Posterior vena cava (tissue), 2 donors: ENCODE measurements around the gene PRSS1. TPM values are rescaled to one million over a fixed set of nuclear protein-coding genes. Genes with fewer than 3 reads are reported as not detected.
A peak's percentile ranks its signal among the peaks of the same experiment; 100 is the strongest.
"Not testable (repeated sequence)": the region's sequence is repeated elsewhere in the genome, so short reads cannot be mapped to it uniquely, and the experiment has no call there.

ENCODE experiments used
- DNase-seq: peaks from one replicate; pipeline ENCODE4 v3.0.0-alpha.2; 2020; ENCODE audit warnings: low spot score
- intact Hi-C, 2 donors: fragments of 100-400 bp; cut with DNase I; formaldehyde crosslinking; loops; one replicate each; pipeline versions ENCODE4 v1.14.1 to v1.14.2; 2022 to 2023
- total RNA-seq, 2 donors: library from RNA; stranded (reverse); fragmentation: NEBNext Ultra II Directional; extraction: Animal tissue kit (Norgen Biotek cat#: 25700); gene quantifications; one replicate each; pipeline ENCODE4 v1.2.1, GENCODE V29; 2021
- donor health status: DM: yes; HTN: yes; CAD: no.
- donor health status: DM: yes; HTN: yes; CAD: no.

The PRSS1 gene
- total RNA-seq, 2 donors from 2014 or later, result 7.8 TPM; not detected in 1

DNA sequence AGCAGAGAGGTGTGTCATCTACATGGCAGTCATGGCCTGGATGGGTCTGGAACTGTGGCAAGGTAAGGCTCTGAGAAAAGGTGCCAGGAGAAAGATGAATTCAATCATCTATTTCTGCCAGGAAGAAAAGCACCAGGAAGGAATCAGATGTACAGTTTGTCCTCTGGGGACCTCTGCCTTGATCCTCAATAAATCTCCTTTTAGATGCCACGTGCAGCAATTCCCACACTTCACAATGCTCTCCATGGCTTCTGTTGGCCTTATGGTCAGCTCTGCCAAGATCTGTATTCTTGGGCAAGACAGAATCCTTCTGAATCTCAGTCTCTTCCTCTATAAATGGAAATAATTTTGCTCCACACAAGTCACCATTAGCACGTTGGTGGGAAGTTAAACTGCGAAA, 19.6 kb downstream of the PRSS1 start:
- intact Hi-C loops, DNase-seq: not testable (repeated sequence)

DNA sequence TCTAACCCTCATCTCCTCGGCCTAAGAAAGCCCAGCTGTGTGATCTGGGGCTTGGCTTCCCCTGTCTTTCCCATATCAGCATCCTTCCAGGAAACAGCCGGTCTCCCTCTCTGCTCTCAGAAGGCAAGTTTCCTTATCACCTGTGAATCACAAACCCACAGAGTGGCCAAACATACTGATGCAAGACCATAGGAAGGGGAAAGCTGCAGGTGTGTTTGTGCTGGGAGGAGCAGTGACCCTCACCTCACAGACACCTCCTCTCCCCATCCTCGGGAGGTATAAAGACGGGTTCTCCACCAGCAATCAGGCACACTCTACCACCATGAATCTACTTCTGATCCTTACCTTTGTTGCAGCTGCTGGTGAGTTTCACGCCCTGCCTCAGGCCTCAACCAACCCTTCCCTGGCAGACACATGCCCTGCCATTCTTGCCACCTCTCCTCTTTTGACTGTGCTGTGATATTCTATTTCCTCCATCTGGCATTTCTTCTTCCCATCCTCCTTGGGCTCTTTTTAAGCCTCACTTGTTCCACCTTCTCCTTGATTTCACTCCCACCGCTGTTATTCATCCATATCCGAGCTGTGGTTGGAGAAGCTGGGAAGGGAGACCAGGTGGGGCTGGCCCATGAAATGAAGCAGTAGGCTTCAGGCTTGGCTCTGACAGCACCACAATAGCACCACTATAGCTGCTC, 21.5 kb downstream of the PRSS1 start, which contains the start of gene PRSS2:
Gene PRSS2 (plus strand): TSS at position 310 of the 692 bp plus-strand sequence. CDS start 13 bp downstream, at position 323.
- DNase-seq, result no peak
- intact Hi-C loops, result loop anchor here in 1 of 2 donors (10.0 kb wide), 1 partner anchor 56 kb away; no protein-coding TSS in a partner anchor

DNA sequence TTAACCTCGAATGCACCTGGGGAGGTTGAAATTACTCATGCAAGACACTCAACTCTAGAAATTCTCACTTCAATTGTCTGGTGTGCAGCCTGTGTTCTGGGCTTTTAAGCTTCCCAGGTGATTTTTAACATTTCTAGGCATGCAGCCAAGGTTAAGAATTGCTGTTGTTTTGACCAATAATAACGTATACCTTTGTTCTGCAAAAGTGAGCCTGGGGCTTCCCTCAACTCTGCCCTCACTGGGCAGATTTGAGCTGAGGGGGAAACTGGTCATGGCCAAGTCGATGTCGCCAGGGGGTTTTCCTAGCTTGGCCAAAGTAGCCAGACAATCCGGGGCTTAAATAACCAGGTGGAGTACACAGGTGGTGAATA, 22.1 kb downstream of the PRSS1 start:
- intact Hi-C loops, result loop anchor here in 1 of 2 donors (10.0 kb wide), 1 partner anchor 57 kb away; no protein-coding TSS in a partner anchor
- DNase-seq, result no peak

DNA sequence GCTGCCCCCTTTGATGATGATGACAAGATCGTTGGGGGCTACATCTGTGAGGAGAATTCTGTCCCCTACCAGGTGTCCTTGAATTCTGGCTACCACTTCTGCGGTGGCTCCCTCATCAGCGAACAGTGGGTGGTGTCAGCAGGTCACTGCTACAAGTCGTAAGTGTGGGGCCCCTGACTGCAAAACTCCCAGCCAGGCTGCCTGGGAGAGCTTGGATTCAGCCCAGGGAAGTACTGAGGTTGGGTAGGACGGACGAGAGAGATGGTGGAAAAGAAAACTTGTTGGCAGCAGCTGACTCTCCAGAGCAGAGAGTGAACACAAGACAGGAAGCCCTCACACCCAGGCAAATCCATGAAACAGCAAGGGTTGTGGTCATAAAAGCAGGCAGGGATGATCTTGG, 22.8 kb downstream of the PRSS1 start:
- intact Hi-C loops, result loop anchor here in 1 of 2 donors (10.0 kb wide), 1 partner anchor 57 kb away; no protein-coding TSS in a partner anchor
- DNase-seq, result no peak

DNA sequence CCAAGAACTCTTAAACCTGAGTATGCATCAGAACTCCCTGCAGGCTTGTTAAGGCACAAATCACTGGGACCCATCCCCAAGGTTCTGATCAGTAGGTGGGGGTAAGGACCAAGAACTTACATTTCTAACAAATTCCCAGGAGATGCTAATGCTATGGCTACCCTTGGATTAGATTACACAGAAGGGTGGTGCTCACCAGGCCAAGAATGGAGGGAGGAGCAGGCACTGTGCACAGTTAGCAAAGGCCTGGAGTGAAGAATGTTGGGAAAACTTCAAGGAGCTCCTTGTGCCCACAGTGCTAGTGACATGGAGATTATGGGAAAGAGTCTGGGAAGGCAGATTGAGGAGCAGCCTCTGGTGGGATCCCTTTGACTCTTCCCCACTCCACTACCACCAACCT, 23.4 kb downstream of the PRSS1 start:
- no peak for DNase-seq
- intact Hi-C loops, result loop anchor here in 1 of 2 donors (10.0 kb wide), 1 partner anchor 58 kb away; no protein-coding TSS in a partner anchor

DNA sequence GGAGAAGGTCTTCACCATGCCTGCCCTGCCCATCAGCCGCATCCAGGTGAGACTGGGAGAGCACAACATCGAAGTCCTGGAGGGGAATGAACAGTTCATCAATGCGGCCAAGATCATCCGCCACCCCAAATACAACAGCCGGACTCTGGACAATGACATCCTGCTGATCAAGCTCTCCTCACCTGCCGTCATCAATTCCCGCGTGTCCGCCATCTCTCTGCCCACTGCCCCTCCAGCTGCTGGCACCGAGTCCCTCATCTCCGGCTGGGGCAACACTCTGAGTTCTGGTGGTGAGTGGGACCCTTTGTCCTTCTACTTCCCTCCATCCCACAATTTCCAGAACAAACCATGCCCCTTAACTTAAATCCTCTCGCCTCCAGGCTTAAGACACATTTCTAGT, 24.0 kb downstream of the PRSS1 start:
- intact Hi-C loops, result loop anchor here in 1 of 2 donors (10.0 kb wide), 1 partner anchor 58 kb away; no protein-coding TSS in a partner anchor
- no peak for DNase-seq

DNA sequence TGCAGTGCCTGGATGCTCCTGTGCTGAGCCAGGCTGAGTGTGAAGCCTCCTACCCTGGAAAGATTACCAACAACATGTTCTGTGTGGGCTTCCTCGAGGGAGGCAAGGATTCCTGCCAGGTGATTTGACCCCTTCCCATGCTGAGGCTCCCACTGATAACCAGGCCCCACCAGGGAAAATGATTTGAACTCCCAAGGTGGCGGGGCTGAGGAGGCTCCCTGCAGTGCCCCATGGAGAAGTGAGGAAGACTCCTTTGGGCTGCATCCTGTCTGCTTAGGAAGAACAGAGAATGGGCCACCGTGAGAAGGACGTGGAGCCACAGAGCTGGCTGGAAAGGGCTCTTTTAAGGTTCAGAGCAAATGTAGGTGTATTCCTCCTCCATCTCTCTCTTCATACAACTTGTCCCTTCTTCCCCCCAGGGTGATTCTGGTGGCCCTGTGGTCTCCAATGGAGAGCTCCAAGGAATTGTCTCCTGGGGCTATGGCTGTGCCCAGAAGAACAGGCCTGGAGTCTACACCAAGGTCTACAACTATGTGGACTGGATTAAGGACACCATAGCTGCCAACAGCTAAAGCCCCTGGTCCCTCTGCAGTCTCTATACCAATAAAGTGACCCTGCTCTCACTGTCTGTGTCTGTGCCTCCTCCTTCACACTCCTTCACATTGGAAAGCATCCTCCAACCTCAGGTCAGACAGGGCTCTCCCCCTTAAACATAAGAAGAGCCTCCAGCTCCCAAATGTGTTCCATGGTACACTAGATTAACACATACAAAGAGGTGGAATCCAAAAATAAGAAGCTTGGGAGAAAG, 24.9 kb downstream of the PRSS1 start:
- intact Hi-C loops, result loop anchor here in 1 of 2 donors (10.0 kb wide), 1 partner anchor 59 kb away; no protein-coding TSS in a partner anchor
- DNase-seq, result no peak

DNA sequence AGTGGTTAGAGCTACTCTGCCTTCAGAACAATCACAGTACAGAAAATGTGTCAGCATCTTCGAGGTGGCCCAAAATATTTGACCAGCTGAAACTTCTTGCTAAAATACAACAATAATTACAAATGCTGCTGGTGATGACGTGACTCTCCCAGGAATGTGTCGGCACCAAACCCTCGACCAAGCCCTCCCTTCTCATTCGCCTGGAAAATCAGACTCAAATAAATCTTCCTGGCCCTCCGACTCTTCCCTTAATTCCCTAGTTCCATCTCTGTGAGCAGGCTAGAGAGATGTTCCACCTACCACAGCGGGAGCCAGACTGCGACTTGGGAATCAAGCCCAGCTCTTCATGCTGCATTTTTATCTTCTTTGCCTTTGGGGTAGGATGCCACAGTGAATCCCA, 25.6 kb downstream of the PRSS1 start:
- intact Hi-C loops, result loop anchor here in 1 of 2 donors (10.0 kb wide), 1 partner anchor 60 kb away; no protein-coding TSS in a partner anchor
- no peak for DNase-seq

DNA sequence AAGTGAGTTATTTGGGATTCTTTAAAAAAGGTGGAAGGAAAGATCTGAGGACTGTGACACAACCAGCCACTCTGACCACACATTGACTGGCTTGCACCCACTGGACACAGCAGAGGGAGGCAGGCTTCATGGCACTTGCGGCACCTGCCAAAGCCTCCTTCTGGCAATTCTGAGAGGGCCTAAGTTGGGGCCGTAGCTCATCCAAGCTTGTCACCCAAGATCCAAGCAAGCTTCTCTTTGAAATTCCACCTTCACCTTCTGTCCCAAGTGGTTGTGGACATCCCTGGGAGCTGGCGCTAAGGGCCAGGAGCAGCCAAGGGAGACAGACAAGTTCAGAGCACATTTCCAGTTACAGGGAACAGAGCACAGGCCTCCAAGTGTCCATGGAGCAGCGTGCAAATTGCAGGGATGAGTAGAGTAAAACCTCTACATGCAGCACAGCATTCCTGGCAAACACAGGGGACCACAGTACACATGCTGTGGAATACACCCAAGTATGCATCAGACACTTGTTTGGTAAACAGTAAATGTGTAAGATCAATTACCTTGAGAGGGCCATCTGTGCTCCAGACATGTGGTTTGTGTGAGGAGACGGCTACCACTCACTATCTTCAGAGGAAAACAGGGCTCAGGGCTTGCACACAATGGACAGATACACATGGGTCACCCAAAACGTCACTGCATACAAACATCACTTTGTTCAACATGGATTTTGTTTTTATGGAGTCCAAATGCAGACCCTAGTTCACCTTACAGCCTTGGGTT, 26.3 kb downstream of the PRSS1 start:
- DNase-seq, result not testable (repeated sequence)
- intact Hi-C loops, result loop anchor here in 1 of 2 donors (10.0 kb wide), 1 partner anchor 61 kb away; no protein-coding TSS in a partner anchor

DNA sequence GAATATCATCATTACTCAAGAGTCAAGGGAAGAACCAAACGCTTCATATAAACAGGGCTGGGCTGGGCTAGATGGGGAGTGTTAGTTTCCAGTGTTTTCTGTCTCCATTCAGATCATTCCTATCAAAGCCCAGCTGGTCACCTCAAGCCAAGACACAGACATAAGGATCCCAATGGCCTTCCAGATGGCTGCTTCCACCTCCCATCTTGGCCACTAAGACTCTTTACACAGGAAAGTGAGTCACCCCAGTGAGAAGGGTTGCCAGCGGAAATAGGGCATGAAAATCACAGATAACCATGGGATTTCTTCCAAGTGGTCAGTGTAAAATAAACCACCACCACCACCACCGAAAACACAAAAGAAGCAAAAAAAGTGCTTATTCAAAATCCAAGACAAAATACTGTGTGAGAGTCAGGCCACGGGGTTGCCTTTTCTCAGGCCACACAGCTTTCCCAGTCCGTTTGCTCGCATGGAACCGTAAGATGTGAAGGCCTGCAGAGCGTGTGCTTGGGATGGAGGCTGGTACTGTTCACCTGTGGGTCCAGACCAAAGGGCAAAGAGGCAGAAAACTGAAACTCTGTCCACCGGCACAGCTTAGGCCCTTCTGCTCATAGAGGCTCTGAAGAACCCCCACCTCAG, 27.1 kb downstream of the PRSS1 start:
- intact Hi-C loops, result loop anchor here in 1 of 2 donors (10.0 kb wide), 1 partner anchor 62 kb away; no protein-coding TSS in a partner anchor
- DNase-seq, result no peak

DNA sequence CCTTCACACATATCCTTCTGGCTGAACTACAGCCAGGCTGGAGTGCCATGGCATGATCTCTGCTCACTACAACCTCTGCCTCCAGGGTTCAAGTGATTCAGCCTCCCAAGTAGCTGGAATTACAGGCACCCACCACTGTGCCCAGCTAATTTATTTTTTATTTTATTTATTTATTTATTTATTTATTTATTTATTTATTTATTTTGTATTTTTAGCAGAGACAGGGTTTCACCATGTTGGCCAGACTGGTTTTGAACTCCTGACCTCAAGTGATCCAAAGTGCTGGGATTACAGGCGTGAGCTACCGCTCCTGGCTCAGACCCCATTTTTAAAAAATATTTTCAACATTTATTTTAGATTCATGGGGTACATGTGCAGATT, 27.6 kb downstream of the PRSS1 start:
- DNase-seq, result not testable (repeated sequence)
- intact Hi-C loops, result loop anchor here in 1 of 2 donors (10.0 kb wide), 1 partner anchor 62 kb away; no protein-coding TSS in a partner anchor

DNA sequence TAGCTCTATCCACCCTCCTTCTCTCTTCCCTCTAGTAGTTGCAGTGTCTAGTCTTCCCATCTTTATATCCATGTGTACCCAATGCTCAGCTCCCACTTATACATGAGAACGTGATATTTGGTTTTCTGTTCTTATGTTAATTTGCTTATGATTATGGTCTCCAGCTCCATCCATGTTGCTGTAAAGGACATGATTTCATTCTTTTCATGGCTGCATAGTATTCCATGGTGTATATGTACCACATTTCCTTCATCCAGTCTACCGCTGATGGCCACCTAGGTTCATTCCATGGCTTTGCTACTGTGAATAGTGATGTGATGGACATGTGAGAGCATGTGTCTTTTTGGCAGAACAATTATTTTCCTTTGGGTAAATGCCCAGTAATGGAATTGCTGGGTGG, 28.0 kb downstream of the PRSS1 start:
- intact Hi-C loops, result loop anchor here in 1 of 2 donors (10.0 kb wide), 1 partner anchor 63 kb away; no protein-coding TSS in a partner anchor
- DNase-seq, result no peak

DNA sequence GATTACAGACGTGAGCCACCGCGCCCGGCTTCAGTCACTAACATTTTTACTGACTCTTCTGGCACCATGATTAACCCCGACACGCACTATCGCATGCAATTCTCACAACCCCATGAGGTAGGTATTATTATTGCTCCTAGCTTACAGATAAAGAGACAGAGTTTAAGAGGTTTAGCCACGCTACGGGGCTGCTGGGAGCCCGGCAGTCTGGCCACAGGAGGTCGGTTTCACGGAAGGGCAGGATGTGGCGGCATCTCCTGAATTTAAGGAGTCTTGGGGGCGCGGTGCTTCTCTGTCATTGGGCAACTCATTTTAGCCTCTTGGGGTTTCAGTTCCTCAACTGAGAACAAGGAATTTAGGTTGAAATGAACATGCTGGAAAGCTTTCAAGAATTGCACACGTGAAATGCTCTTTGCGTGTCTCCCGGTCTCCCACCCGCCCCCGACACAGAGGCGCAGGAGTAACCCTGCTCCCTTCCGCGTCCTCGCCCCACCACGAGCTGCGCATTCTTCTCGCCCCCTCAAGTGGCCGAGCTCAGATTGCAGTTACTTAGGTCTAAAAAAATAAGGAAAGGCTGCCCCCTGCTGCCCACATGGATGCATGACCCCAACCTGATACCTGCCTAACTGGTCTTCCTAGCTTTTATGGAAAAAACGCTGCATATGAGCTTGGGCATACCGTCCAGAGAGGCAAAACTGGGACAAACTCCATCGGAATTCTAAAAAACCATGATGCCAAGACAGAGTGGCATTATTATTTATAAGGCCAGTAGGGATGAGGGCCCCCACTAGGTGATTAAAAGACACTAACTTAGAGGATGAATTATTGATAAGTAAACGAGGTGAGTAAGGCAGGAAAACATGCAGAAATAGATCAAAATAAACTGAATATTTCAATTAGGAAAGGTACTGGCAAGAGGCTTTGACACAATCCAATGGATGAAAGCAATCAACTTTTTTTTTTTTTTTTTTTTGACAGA, 33.9 kb downstream of the PRSS1 start:
- DNase-seq, result peak; percentile 95
- intact Hi-C loops, result loop anchor here in 1 of 2 donors (10.0 kb wide), 1 partner anchor 148 kb away; no protein-coding TSS in a partner anchor

DNA sequence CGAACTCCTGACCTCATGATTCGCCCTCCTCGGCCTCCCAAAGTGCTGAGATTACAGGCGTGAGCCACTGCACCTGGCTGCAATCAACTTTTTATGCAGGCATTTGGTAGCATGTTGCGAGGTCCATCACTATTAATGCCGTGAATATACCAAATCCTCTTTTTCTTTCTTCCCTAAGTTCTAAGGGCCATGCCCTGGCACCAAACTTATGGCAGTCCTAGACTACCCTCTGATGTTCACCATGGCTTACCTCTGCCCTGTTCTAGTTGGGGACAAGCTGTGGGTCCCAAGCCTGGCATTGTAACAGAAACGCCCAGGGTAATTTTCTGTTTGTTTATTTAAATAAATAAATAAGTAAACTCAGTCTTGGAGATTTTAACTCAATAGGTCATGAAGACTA, 34.8 kb downstream of the PRSS1 start:
- no peak for DNase-seq
- intact Hi-C loops, result loop anchor here in 1 of 2 donors (10.0 kb wide), 1 partner anchor 149 kb away; no protein-coding TSS in a partner anchor

DNA sequence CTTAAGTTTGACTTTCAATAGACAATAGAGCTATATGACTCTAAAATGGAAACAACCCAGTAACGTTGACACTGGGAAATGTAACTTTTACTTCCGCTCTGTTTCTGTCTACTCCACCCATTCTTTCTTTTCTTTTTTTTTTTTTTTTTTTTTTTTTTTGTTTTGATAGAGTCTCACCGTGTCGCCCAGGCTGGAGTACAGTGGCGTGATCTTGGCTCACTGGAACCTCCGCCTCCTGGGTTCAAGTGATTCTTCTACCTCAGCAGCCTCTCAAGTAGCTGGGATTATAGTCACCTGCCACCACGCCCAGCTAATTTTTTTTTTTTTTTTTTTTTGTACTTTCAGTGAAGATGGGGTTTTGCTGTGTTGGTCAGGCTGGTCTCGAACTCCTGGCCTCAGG, 35.4 kb downstream of the PRSS1 start:
- DNase-seq, result no peak
- intact Hi-C loops, result loop anchor here in 1 of 2 donors (10.0 kb wide), 1 partner anchor 150 kb away; no protein-coding TSS in a partner anchor

DNA sequence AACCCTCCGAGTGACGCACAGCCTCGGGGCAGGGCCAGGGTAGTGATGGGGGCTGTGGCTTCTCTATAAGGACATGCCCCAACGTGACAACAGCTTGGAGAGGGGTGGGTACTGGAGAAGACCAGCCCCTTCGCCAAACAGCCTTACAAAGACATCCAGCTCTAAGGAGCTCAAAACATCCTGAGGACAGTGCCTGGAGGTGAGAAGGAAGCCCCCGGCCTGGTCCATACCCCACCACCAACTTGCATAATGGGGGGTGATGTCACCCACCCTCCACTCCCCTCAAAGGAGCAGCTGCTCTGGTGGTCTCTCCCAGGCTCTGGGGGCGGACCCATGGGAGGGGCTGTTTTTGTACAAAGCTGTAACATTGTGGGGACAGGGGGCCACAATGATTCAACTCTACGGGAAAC, 36.6 kb downstream of the PRSS1 start:
- intact Hi-C loops, result loop anchor here in 1 of 2 donors (10.0 kb wide), 1 partner anchor 151 kb away; no protein-coding TSS in a partner anchor
- no peak for DNase-seq
